Tongue (tissue), 2 donors: ENCODE measurements around the gene TTC39C. TPM values are rescaled to one million over a fixed set of nuclear protein-coding genes. Genes with fewer than 3 reads are reported as not detected.
A peak's percentile ranks its signal among the peaks of the same experiment; 100 is the strongest.
"Not testable (repeated sequence)": the region's sequence is repeated elsewhere in the genome, so short reads cannot be mapped to it uniquely, and the experiment has no call there.

Source experiments
- DNase-seq: peaks from one replicate; pipeline ENCODE4 v3.0.0-alpha.2; 2015
- total RNA-seq: library from RNA; depleted of rRNA; stranded (reverse); fragments of >200 nt; gene quantifications from one replicate; pipeline ENCODE4 v1.2.3, GENCODE V29; 2014

TTC39C gene
- total RNA-seq, 1 donor from 2014 or later = 15.7 TPM

GRCh38 chr18:24054130-24054529 lies 39.6 kb downstream of the TTC39C start:
- DNase-seq = peak; percentile 16

- DNase-seq = no peak
These were observed 40.7 kb downstream of the TTC39C start for GRCh38 chr18:24055009-24055804.

GRCh38 chr18:24055878-24056277 lies 41.3 kb downstream of the TTC39C start:
- peak; percentile 18 for DNase-seq

GRCh38 chr18:24056506-24056905 lies 42.0 kb downstream of the TTC39C start:
- no peak for DNase-seq

GRCh38 chr18:24057804-24058203 lies 43.2 kb downstream of the TTC39C start:
- no peak for DNase-seq

GRCh38 chr18:24059385-24059784 lies 44.8 kb downstream of the TTC39C start:
- DNase-seq = not testable (repeated sequence)

- no peak for DNase-seq
These were observed 46.1 kb downstream of the TTC39C start for GRCh38 chr18:24060644-24061043.

GRCh38 chr18:24063121-24063731 lies 48.7 kb downstream of the TTC39C start:
- DNase-seq = no peak

- no peak for DNase-seq
These were observed 50.0 kb downstream of the TTC39C start for GRCh38 chr18:24064391-24065100.

GRCh38 chr18:24065906-24066305 lies 51.4 kb downstream of the TTC39C start:
- no peak for DNase-seq

- no peak for DNase-seq
These were observed 54.6 kb downstream of the TTC39C start for GRCh38 chr18:24068945-24069693.

GRCh38 chr18:24071029-24071428 lies 56.5 kb downstream of the TTC39C start:
- no peak for DNase-seq

- no peak for DNase-seq
These were observed 57.2 kb downstream of the TTC39C start for GRCh38 chr18:24071779-24072178.

- DNase-seq = no peak
These were observed 58.2 kb downstream of the TTC39C start for GRCh38 chr18:24072743-24073142.

GRCh38 chr18:24073791-24074190 lies 59.2 kb downstream of the TTC39C start:
- DNase-seq = no peak

- not testable (repeated sequence) for DNase-seq
These were observed 60.2 kb downstream of the TTC39C start for GRCh38 chr18:24074757-24075156.

GRCh38 chr18:24075767-24076597 lies 61.4 kb downstream of the TTC39C start:
- peak; percentile 65 for DNase-seq

- DNase-seq = no peak
These were observed 62.4 kb downstream of the TTC39C start for GRCh38 chr18:24076950-24077349.

GRCh38 chr18:24078391-24078790 lies 63.8 kb downstream of the TTC39C start:
- no peak for DNase-seq

GRCh38 chr18:24080861-24081260 lies 66.3 kb downstream of the TTC39C start:
- DNase-seq = no peak

- DNase-seq = no peak
These were observed 69.0 kb downstream of the TTC39C start for GRCh38 chr18:24083550-24083949.

GRCh38 chr18:24086082-24086481 lies 71.5 kb downstream of the TTC39C start:
- DNase-seq = peak; percentile 30
